ENCODE data around the gene SGCB.

The SGCB gene

DNA sequence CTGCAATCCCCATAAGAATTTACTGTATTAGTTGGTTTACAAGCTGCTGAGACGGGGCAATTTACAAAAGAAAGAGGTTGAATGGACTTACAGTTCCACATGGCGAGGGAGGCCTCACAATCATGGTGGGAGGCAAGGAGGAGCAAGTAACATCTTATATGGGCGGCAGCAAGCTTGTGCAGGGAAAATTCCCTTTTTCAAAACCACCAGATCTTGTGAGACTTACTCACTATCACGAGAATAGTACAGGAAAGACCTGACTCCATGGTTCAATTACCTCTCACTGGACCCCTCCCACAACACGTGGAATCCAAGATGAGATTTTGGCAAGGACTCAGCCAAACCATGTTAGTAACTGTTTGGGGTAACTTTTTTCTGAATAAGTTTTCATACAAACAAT lies 11.2 kb upstream of the SGCB start:
- no peak for TF ChIP-seq CTCF (IDR thresholded peaks at IDR 0.05; ENCODE audit: insufficient read depth, low read depth, low read length, missing control alignments)
- H3K4me3 ChIP-seq (ENCODE audit: low read length): no peak overlapping the region
- DNase-seq (ENCODE audit: low read depth): no peak

GRCh38 chr4:52045028-52045427 lies 6.9 kb upstream of the SGCB start:
- H3K4me3 ChIP-seq (ENCODE audit: low read length): no peak overlapping the region
- no peak for TF ChIP-seq CTCF (IDR thresholded peaks at IDR 0.05; ENCODE audit: insufficient read depth, low read depth, low read length, missing control alignments)
- no peak for DNase-seq (ENCODE audit: low read depth)

- H3K4me3 ChIP-seq (ENCODE audit: low read length): peak overlapping the region; percentile 69
- DNase-seq (ENCODE audit: low read depth): no peak
- no peak for TF ChIP-seq CTCF (IDR thresholded peaks at IDR 0.05; ENCODE audit: insufficient read depth, low read depth, low read length, missing control alignments)
Measured at GRCh38 chr4:52037689-52038102, 403 bp downstream of the SGCB start.

- H3K4me3 ChIP-seq (ENCODE audit: low read length): peak overlapping the region; percentile 69
- no peak for DNase-seq (ENCODE audit: low read depth)
- TF ChIP-seq CTCF (IDR thresholded peaks at IDR 0.05; ENCODE audit: insufficient read depth, low read depth, low read length, missing control alignments): no peak
Measured at GRCh38 chr4:52036886-52037530, 1.1 kb downstream of the SGCB start.

- no peak overlapping the region for H3K4me3 ChIP-seq (ENCODE audit: low read length)
- TF ChIP-seq CTCF (IDR thresholded peaks at IDR 0.05; ENCODE audit: insufficient read depth, low read depth, low read length, missing control alignments): no peak
- DNase-seq (ENCODE audit: low read depth): no peak
Measured at GRCh38 chr4:52035190-52035589, 2.9 kb downstream of the SGCB start.

DNA sequence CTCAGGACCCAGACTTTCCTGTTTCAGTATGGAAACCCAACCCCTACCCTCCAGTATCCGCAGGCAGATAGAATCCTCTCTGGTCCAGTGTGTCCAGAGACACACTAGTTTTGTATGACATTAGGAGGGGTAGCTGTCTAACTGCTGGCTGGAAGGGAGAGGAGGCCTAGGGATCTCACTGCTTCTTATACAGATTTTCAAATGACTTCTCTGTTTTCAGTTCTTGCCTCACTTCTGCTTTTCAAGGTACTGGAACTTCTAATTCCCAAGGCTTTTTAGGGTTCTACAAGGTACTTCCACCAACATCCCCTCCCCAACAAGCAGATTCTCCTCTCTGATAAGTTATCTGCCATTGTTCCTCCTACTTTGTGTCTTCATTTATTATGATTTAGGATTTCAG lies 6.1 kb downstream of the SGCB start:
- no peak overlapping the region for H3K4me3 ChIP-seq (ENCODE audit: low read length)
- DNase-seq (ENCODE audit: low read depth): no peak
- TF ChIP-seq CTCF (IDR thresholded peaks at IDR 0.05; ENCODE audit: insufficient read depth, low read depth, low read length, missing control alignments): no peak

- no peak overlapping the region for H3K4me3 ChIP-seq (ENCODE audit: low read length)
- no peak for TF ChIP-seq CTCF (IDR thresholded peaks at IDR 0.05; ENCODE audit: insufficient read depth, low read depth, low read length, missing control alignments)
- DNase-seq (ENCODE audit: low read depth): peak; percentile 78
Measured at GRCh38 chr4:52028970-52029369, 9.1 kb downstream of the SGCB start.
